Activated naive CD8-positive, alpha-beta T cell treated with anti-CD3 and anti-CD28 coated beads for 36 hours (primary cell): ENCODE results near the gene PARP8. TPM values are rescaled to one million over a fixed set of nuclear protein-coding genes. Genes with fewer than 3 reads are reported as not detected.
"Not testable (repeated sequence)": the region's sequence is repeated elsewhere in the genome, so short reads cannot be mapped to it uniquely, and the experiment has no call there.

Experiments used
- DNase-seq: peaks from one replicate; pipeline ENCODE4 v3.0.0; 2021
- H3K27ac Mint-ChIP-seq: one replicate; pipeline ENCODE4 v1.8.0; 2022; ENCODE audit warnings: mild to moderate bottlenecking, moderate library complexity, mixed read lengths
- H3K27me3 Mint-ChIP-seq: one replicate; pipeline ENCODE4 v1.8.0; 2022; ENCODE audit warnings: mild to moderate bottlenecking, mixed read lengths
- H3K36me3 Mint-ChIP-seq: one replicate; pipeline ENCODE4 v1.8.0; 2021; ENCODE audit warnings: mild to moderate bottlenecking, mixed read lengths
- H3K4me1 Mint-ChIP-seq: one replicate; pipeline ENCODE4 v1.8.0; 2021; ENCODE audit warnings: mixed read lengths
- H3K4me3 Mint-ChIP-seq: one replicate; pipeline ENCODE4 v1.8.0; 2022; ENCODE audit warnings: mild to moderate bottlenecking, moderate library complexity, mixed read lengths
- H3K9me3 Mint-ChIP-seq: one replicate; pipeline ENCODE4 v1.8.0; 2022; ENCODE audit warnings: mixed read lengths
- total RNA-seq, 2 experiments: library from RNA; stranded (reverse); gene quantifications; one replicate each; pipeline ENCODE4 v1.2.3, GENCODE V29; 2021

Gene PARP8
- total RNA-seq, 2 experiments from 2014 or later = 41.0 to 43.6 TPM

- H3K36me3 Mint-ChIP-seq = peaks cover 44% of the 10 kb centered on the region
- H3K4me1 Mint-ChIP-seq, H3K27ac Mint-ChIP-seq: not testable (repeated sequence)
Observed at GRCh38 chr5:50811746-50812145, 145.3 kb downstream of the PARP8 start.

DNA sequence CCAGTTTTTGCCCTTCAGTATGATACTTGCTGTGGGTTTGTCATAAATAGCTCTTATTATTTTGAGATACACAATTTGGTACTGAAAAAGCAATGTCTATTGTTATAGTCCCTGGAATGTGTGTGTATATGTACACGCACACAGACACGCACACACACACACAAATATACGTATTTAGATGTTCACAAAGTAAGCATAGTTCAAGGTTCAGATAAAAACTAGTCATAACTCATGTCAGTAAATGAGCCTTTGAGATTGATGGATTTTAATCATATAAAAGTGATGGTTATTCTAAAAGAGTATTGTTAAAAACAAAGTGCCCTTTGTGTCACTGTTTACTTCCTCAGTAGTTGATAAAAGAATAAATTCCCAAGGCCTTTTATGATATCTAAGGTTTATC lies 147.3 kb downstream of the PARP8 start:
- Mint-ChIP-seq H3K4me1 (no peaks in the 10 kb centered on the region), H3K4me3 (no peak overlapping the region), H3K9me3 (peaks cover 14% of the 10 kb centered on the region), H3K27ac (no peak overlapping the region), H3K27me3 (no peaks in the 10 kb centered on the region), H3K36me3 (peaks cover 29% of the 10 kb centered on the region)
- DNase-seq = no peak

More at GRCh38 chr5:50811746-50812145, 145.3 kb downstream of the PARP8 start:
- H3K9me3 Mint-ChIP-seq = peaks cover 15% of the 10 kb centered on the region
- H3K4me3 Mint-ChIP-seq, H3K27me3 Mint-ChIP-seq, DNase-seq: not testable (repeated sequence)

DNA sequence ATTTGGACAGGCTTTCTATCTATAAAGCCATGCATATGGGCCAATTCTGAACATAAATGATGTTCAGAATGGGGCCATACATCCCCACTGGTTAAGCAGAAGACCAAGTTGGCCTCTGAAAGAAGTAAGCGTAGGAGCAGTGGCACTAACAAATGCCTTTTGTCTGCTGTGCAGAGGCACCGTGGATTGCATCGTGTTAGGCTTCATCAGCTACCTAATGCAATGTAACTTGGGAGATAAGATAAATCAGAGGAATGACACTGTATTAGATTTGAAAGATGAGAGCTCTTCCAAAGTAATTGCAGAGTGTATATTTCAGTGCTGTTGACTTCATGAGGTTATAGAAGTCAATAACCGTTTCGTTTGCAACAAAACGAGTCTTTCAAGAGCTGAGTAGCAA lies 148.1 kb downstream of the PARP8 start:
- no peaks in the 10 kb centered on the region for H3K4me1 Mint-ChIP-seq
- no peak overlapping the region for H3K27ac Mint-ChIP-seq

DNA sequence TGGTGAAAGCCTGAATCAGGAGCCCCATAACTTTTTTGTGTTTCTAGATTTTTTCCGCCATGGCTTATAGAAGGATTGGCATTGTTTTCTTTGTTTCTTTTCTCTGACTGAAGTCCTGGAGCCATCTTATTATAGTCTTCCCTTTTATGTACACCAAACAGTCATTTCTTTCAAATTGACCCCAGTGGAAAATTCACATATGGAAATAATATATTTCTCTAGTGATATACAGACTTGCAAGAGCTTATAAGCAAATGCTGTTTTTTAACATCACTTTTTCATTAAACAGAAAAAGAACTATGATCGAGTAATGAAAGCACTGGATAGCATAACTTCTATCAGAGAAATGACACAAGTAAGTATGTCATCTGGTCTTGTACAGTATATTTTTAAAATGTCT lies 155.6 kb downstream of the PARP8 start:
- Mint-ChIP-seq H3K27me3 (no peaks in the 10 kb centered on the region), H3K4me1 (peaks cover 11% of the 10 kb centered on the region), H3K27ac (no peak overlapping the region), H3K9me3 (no peaks in the 10 kb centered on the region), H3K4me3 (no peak overlapping the region), H3K36me3 (peaks cover 19% of the 10 kb centered on the region)
- DNase-seq = no peak

More for the DNA sequence above, 148.1 kb downstream of the PARP8 start:
- Mint-ChIP-seq H3K9me3 (peaks cover 14% of the 10 kb centered on the region), H3K27me3 (no peaks in the 10 kb centered on the region), H3K36me3 (peaks cover 29% of the 10 kb centered on the region), H3K4me3 (no peak overlapping the region)
- DNase-seq = no peak

DNA sequence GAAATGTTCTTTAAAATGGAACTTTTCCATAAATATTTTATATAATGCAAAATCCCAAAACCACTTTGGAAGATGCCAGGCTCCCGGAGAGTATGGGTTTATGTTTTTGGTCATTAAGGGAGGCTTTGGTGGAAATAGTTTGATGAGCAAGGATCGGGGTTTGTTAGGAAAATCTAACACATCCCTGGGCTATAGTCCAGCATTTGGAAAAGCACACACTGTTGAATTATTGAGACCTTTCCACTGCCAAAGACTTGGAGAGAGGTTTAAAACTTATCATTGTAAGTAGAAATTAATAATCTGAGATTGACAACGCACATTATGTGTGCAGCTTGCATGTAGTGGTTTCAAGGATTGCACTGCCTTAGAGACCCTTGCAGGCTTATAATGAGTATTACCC lies 156.3 kb downstream of the PARP8 start:
- H3K4me1 Mint-ChIP-seq = peaks cover 11% of the 10 kb centered on the region
- no peak overlapping the region for H3K27ac Mint-ChIP-seq
- H3K4me3 Mint-ChIP-seq = no peak overlapping the region
- no peaks in the 10 kb centered on the region for H3K9me3 Mint-ChIP-seq
- peaks cover 18% of the 10 kb centered on the region for H3K36me3 Mint-ChIP-seq
- no peaks in the 10 kb centered on the region for H3K27me3 Mint-ChIP-seq
- DNase-seq = no peak

DNA sequence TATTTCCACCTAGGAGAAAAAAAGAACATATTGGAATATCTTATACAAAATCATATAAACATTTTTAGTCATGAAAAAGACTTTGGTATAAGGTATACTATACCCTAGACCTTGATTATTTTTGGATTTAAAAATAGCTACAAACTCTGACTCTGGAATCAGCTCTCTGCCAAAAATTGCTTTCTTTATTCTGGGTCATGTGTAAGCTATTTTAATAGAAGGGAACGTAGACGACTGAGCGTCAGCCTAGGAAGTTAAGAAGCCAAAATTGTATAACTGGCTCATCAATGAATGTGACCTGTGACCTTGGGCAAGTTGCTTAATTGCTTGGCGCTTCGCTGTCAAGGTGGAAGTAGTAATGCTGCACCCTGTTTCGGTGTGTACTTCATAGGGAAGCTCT lies 157.1 kb downstream of the PARP8 start:
- H3K36me3 Mint-ChIP-seq = peaks cover 22% of the 10 kb centered on the region
- H3K27ac Mint-ChIP-seq = no peak overlapping the region
- no peak overlapping the region for H3K4me3 Mint-ChIP-seq
- H3K9me3 Mint-ChIP-seq = no peaks in the 10 kb centered on the region
- DNase-seq = no peak
- no peaks in the 10 kb centered on the region for H3K27me3 Mint-ChIP-seq
- peaks cover 11% of the 10 kb centered on the region for H3K4me1 Mint-ChIP-seq

DNA sequence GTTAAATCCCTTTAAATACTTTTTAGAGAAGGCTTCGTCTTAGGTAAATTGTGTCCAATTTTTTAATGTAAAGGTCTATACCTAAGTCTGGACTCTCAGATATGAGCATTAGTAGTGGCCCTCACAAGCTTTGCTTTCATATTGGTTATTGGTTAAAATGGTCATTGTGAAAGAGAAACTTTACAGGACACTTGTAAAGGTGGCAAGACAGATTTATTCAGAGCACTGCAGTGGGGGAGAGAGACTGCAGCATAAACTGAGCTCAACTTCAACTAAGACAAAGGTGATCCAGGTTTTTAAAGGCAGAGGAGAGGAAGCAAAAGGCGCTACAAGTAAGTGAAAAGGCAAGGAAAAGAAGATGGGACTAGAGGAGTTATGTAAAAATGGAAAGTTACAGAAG lies 157.7 kb downstream of the PARP8 start:
- no peak for DNase-seq
- no peak overlapping the region for H3K4me3 Mint-ChIP-seq
- H3K4me1 Mint-ChIP-seq = peaks cover 11% of the 10 kb centered on the region
- peaks cover 22% of the 10 kb centered on the region for H3K36me3 Mint-ChIP-seq
- H3K27ac Mint-ChIP-seq = peak overlapping the region; percentile 36
- no peaks in the 10 kb centered on the region for H3K9me3 Mint-ChIP-seq
- H3K27me3 Mint-ChIP-seq = no peaks in the 10 kb centered on the region

- H3K4me3 Mint-ChIP-seq = no peak overlapping the region
- H3K4me1 Mint-ChIP-seq = peaks cover 9% of the 10 kb centered on the region
- H3K27ac Mint-ChIP-seq = no peak overlapping the region
- no peaks in the 10 kb centered on the region for H3K9me3 Mint-ChIP-seq
- H3K27me3 Mint-ChIP-seq = no peaks in the 10 kb centered on the region
- peaks cover 17% of the 10 kb centered on the region for H3K36me3 Mint-ChIP-seq
- DNase-seq = no peak
Observed at GRCh38 chr5:50827516-50828247, 161.2 kb downstream of the PARP8 start.

DNA sequence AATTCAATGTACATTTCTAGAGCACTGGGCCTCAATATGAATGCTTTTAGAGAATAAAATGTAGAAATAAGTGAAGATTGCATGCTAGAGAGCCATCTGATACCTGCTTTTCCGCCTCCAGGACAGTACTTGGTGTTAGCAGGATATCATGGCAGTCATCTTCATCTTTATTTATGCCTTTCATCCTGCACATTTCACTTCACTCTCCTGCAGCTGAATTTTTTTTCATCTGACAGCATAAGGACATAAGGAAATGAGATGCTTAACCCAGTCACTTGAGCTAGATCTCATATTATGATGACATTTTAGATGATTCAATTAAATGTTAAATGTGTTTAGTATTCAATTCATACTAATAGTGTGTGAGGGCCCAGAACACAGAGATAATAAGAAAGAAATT lies 162.6 kb downstream of the PARP8 start:
- Mint-ChIP-seq H3K36me3 (peaks cover 19% of the 10 kb centered on the region), H3K4me3 (no peak overlapping the region), H3K27ac (no peak overlapping the region), H3K9me3 (no peaks in the 10 kb centered on the region), H3K4me1 (peaks cover 9% of the 10 kb centered on the region), H3K27me3 (no peaks in the 10 kb centered on the region)
- DNase-seq = no peak

DNA sequence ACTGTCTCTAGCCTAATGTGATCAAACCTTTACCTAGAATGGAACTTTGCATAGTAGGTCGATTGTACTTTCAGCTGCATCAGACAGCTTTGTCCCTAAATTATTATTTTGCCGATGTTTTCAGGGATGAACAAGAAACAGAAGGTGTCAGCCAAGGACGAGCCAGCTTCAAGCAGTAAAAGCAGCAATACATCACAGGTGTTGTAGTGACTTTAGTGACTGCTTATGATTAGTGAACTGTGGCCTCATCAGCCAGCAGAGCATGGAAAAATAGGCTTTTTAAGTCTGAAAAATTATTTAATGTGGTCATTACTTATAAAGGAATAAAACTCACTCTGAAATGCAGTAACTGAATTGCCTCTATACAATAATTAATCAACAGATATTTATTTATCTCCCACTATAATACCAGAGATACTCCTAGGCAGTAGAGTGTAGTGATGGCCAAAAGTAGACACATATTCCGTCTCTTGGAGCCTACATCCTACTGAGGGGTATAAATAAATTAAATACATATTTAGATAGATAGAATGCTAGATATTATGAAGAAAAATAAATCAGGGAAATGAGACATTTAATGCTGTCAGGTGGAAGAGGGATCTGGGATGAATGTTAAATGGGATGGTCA lies 166.3 kb downstream of the PARP8 start:
- Mint-ChIP-seq H3K36me3 (peaks cover 18% of the 10 kb centered on the region), H3K27me3 (no peaks in the 10 kb centered on the region), H3K4me3 (no peak overlapping the region), H3K27ac (no peak overlapping the region), H3K4me1 (no peaks in the 10 kb centered on the region), H3K9me3 (no peaks in the 10 kb centered on the region)
- no peak for DNase-seq

DNA sequence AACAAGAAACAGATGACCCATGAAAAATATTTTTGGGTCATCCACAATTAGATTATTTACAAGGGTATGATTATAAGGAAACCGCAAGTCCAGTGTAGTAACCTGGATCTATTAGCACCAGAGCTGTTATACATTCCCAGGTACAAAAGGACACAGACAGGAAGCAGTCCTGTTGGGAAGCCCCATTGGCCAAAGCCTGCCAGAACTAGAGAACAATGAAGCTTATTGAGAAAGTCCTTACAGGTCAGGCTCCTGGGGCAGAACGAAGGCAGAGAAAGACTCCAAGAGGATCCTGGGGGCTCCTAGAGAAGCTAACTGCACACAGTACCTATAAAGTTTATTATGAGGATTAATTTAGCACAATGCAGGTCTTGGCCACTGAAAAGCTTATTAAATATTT lies 169.9 kb downstream of the PARP8 start:
- Mint-ChIP-seq H3K27ac (no peak overlapping the region), H3K4me3 (no peak overlapping the region), H3K36me3 (peaks cover 18% of the 10 kb centered on the region), H3K9me3 (no peaks in the 10 kb centered on the region), H3K4me1 (no peaks in the 10 kb centered on the region), H3K27me3 (no peaks in the 10 kb centered on the region)
- DNase-seq = no peak

DNA sequence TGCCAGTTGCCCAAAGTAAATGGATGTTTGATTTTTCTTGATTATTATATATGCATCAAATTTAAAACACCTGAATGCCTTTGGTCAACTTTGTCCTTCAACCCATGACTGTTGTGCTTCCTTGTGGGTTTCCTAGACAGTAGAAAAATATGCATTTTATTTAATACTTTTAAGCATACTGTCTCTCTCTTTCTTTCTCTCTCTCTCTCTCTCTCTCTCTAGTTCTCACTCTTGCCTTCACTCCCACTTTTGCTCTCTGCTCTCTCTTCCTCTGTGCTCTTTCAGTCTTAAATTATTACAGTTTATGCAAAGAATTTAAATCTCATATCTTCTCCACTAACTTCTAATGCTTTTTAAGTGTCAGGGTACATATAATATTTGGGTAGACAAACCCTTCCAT lies 173.0 kb downstream of the PARP8 start:
- Mint-ChIP-seq H3K9me3 (no peaks in the 10 kb centered on the region), H3K36me3 (peaks cover 17% of the 10 kb centered on the region), H3K4me1 (no peaks in the 10 kb centered on the region), H3K27me3 (no peaks in the 10 kb centered on the region), H3K27ac (no peak overlapping the region), H3K4me3 (no peak overlapping the region)
- DNase-seq = no peak

DNA sequence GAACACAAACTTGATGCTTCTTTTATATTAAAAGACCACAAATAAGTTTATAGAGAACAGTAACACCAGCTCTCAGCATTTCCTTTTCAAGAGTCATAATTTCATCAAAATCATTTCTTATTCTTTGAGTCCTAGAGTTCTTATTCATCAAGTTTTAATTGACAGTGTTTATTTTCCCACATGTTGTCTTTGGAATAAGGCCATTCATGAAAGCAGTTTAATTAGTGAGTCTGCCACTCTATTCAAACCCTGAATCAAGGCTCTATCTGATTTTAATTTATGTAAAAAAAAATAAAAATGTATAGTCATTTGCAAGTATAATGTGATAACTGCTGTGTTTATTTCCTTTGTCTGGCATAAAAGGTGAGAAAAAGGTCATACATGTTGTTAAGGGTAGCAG lies 176.7 kb downstream of the PARP8 start:
- Mint-ChIP-seq H3K27me3 (no peaks in the 10 kb centered on the region), H3K4me1 (no peaks in the 10 kb centered on the region), H3K36me3 (peaks cover 9% of the 10 kb centered on the region), H3K27ac (no peak overlapping the region), H3K4me3 (no peak overlapping the region), H3K9me3 (no peaks in the 10 kb centered on the region)
- DNase-seq = no peak

GRCh38 chr5:50846261-50846660 lies 179.8 kb downstream of the PARP8 start:
- no peak for DNase-seq
- H3K27me3 Mint-ChIP-seq = no peaks in the 10 kb centered on the region
- no peaks in the 10 kb centered on the region for H3K9me3 Mint-ChIP-seq
- no peaks in the 10 kb centered on the region for H3K4me1 Mint-ChIP-seq
- H3K36me3 Mint-ChIP-seq = peaks cover 1% of the 10 kb centered on the region
- no peak overlapping the region for H3K4me3 Mint-ChIP-seq
- H3K27ac Mint-ChIP-seq = no peak overlapping the region

DNA sequence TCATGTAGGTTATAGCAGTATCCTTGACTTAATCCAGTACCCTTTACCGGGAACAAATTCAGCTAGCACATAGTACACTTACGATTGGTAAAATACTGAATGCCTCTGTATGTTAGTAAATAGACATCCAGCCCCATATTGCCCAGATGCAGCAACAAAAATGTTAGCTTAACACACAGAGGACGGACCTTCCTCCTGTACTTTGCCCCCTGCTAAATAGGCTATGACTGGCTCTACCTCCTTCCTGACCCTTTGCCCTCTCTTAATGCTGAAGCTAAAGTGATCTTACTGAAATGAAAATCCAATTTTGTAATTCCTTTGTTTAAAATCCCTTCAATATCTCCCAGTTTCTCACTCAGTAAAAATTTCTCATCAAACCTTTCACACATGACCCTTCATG lies 183.1 kb downstream of the PARP8 start:
- H3K4me1 Mint-ChIP-seq = peaks cover 4% of the 10 kb centered on the region

DNA sequence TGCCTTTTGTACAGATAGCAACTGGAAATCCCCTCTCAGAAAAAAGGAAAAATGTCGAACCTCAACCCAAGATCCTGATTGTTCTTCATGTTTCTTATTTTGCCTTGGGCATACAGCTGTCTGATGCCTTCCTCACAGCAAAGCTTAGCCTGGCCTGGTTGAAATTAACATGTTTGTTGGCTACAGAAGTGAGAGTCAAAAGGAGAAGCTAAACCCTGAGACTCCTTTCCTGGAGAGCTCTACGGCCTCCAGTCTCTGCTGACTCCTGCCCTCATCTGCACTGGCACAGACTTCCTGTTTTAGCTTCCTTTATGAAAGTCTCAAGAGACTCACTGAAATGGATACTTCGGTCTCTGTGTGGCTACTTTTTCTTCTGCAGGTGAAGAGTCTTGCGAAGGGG lies 186.7 kb downstream of the PARP8 start:
- Mint-ChIP-seq H3K27me3 (peaks cover 3% of the 10 kb centered on the region), H3K4me3 (no peak overlapping the region), H3K9me3 (no peaks in the 10 kb centered on the region), H3K4me1 (peaks cover 4% of the 10 kb centered on the region), H3K27ac (no peak overlapping the region), H3K36me3 (no peaks in the 10 kb centered on the region)
- DNase-seq = no peak

More for the DNA sequence above, 183.1 kb downstream of the PARP8 start:
- H3K27ac Mint-ChIP-seq = no peak overlapping the region
- no peak overlapping the region for H3K4me3 Mint-ChIP-seq
- DNase-seq = no peak
- no peaks in the 10 kb centered on the region for H3K36me3 Mint-ChIP-seq
- no peaks in the 10 kb centered on the region for H3K9me3 Mint-ChIP-seq
- H3K27me3 Mint-ChIP-seq = no peaks in the 10 kb centered on the region
